GM23248 (cell line): ENCODE data around the gene EFEMP2. TPM values are rescaled to one million over a fixed set of nuclear protein-coding genes. Genes with fewer than 3 reads are reported as not detected.
A peak's percentile ranks its signal among the peaks of the same experiment; 100 is the strongest.

Experiments used
- DNase-seq: peaks from one replicate; pipeline ENCODE4 v3.0.0-alpha.2; 2015
- H2AFZ ChIP-seq: fragments of 200-600 bp; sonication (generic); 2 replicates; pipeline ENCODE4 v1.6.1; 2016; ENCODE audit warnings: antibody characterized with exemption
- H3F3A ChIP-seq: fragments of 200-600 bp; sonication (generic); 2 replicates; pipeline ENCODE4 v1.6.1; 2016; ENCODE audit warnings: mild to moderate bottlenecking, antibody characterized with exemption, mixed run types; ENCODE audit not compliant: insufficient read depth
- H3K27ac ChIP-seq: fragments of 200-600 bp; sonication (generic); 2 replicates; pipeline ENCODE4 v1.5.1; 2016; ENCODE audit warnings: mild to moderate bottlenecking
- H3K27me3 ChIP-seq: fragments of 200-600 bp; sonication (generic); replicated peaks from 2 replicates; pipeline ENCODE4 v1.6.1; 2016; ENCODE audit warnings: mild to moderate bottlenecking; ENCODE audit not compliant: insufficient read depth
- H3K36me3 ChIP-seq: fragments of 200-600 bp; sonication (generic); 2 replicates; pipeline ENCODE4 v1.6.1; 2016; ENCODE audit warnings: low read depth, mild to moderate bottlenecking
- H3K4me1 ChIP-seq: fragments of 200-600 bp; sonication (generic); 2 replicates; pipeline ENCODE4 v1.6.1; 2016; ENCODE audit warnings: mild to moderate bottlenecking; ENCODE audit not compliant: insufficient read depth
- H3K4me2 ChIP-seq: fragments of 200-600 bp; sonication (generic); one replicate; pipeline ENCODE4 v1.6.1; 2016; ENCODE audit warnings: mild to moderate bottlenecking; ENCODE audit not compliant: unreplicated experiment
- H3K4me3 ChIP-seq: fragments of 200-600 bp; sonication (generic); 2 replicates; pipeline ENCODE4 v1.5.1; 2016; ENCODE audit warnings: mild to moderate bottlenecking
- H3K79me2 ChIP-seq: fragments of 200-600 bp; sonication (generic); 2 replicates; pipeline ENCODE4 v1.6.1; 2016; ENCODE audit warnings: mild to moderate bottlenecking; ENCODE audit not compliant: insufficient read depth
- H3K9ac ChIP-seq: fragments of 200-600 bp; sonication (generic); 2 replicates; pipeline ENCODE4 v1.6.1; 2016; ENCODE audit warnings: mild to moderate bottlenecking
- H3K9me2 ChIP-seq: fragments of 200-600 bp; sonication (generic); 2 replicates; pipeline ENCODE4 v1.6.1; 2016; ENCODE audit warnings: mixed run types, mild to moderate bottlenecking, moderate library complexity; ENCODE audit not compliant: insufficient read depth
- H3K9me3 ChIP-seq: fragments of 200-600 bp; sonication (generic); one replicate; pipeline ENCODE4 v1.6.1; 2017; ENCODE audit warnings: low read depth
- H4K20me1 ChIP-seq: fragments of 200-600 bp; sonication (generic); 2 replicates; pipeline ENCODE4 v1.6.0; 2016; ENCODE audit not compliant: insufficient read depth
- EZH2 ChIP-seq: fragments of 200-600 bp; sonication (generic); IDR thresholded peaks from 2 replicates; pipeline ENCODE4 v1.6.1; 2018; ENCODE audit warnings: antibody characterized with exemption, mild to moderate bottlenecking; ENCODE audit not compliant: insufficient read depth, poor library complexity, severe bottlenecking
- EZH2phosphoT487 ChIP-seq: fragments of 200-600 bp; sonication (generic); IDR thresholded peaks from 2 replicates; pipeline ENCODE4 v1.6.1; 2018; ENCODE audit warnings: antibody characterized with exemption, moderate library complexity, mild to moderate bottlenecking, low read depth; ENCODE audit not compliant: insufficient read depth
- WGBS, 2 experiments: methylation state at CpG; one replicate each; pipeline ENCODE4 v1.1.6; 2015 to 2017; ENCODE audit warnings: low lambda C conversion rate in 2 of 2, low coverage in 1 of 2; ENCODE audit errors: missing lambda C conversion rate in 2 of 2; 5-methylcytosine and 5-hydroxymethylcytosine counted together
- in situ Hi-C: fragments of 300-500 bp; cut with MboI; formaldehyde crosslinking; loops from 2 replicates; pipeline ENCODE4 v1.15.0; 2020
- polyA plus RNA-seq: library from polyadenylated mRNA; unstranded; fragments of >200 nt; fragmentation: Nextera tagmentation; extraction: Ambion mirVana; gene quantifications from 2 replicates; pipeline ENCODE4 v1.2.1, GENCODE V29; 2016
- total RNA-seq: library from RNA; depleted of rRNA; stranded (reverse); fragments of >200 nt; shearing (Covaris generic); gene quantifications from 2 replicates; pipeline ENCODE4 v1.2.3, GENCODE V29; 2014

The EFEMP2 gene
- total and polyA plus RNA-seq, 2 experiments from 2014 or later = 308 to 520 TPM

DNA sequence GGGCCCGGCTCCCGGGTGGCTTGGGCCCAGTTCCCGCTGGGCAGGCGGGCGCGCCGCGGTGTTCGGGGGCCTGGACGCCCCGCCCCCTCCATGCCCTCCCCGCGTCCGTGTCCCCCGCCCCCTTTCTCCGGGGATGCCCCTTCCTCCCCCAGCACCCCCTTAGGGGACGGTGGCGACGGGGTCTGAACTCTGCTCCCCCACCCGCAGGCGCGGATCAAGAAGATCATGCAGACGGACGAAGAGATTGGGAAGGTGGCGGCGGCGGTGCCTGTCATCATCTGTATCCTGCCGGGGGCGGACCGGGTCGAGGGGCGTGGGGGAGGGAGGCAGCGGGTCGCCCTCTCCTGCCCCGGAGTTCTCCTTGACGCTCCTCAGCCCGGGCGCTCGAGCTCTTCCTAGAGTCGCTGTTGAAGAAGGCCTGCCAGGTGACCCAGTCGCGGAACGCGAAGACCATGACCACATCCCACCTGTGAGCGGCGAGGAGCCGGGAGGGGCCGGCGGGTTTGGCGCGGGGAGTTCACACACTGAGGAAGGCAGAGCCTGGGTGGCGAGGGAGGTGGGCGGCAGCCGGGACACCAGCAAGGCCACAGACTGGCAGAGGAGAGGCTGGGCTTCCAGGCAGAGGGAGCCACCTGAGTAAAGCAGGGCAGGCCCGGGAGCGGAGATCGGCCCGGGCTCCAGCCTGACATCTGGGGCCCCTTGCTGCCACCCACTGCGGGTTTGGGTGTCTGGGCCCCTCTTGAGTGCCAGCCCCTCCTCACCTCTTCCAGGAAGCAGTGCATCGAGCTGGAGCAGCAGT is 47.2 kb upstream of the EFEMP2 start:
- no peak for TF ChIP-seq EZH2phosphoT487
- TF ChIP-seq EZH2 = no peak
- peak; percentile 44 for DNase-seq
- in situ Hi-C loops = no loop called here
- WGBS, 2 experiments = 0 to 1% methylated on average over 32 to 60 of the region's 60 CpGs
- Histone ChIP-seq H3K4me2 (peak overlapping the region; percentile 87), H3K4me3 (peak overlapping the region; percentile 93), H3K36me3 (peaks cover 19% of the 10 kb centered on the region; the same call in 1 of the 2 replicates), H3K79me2 (peaks cover 67% of the 10 kb centered on the region), H3K9me2 (no peaks in the 10 kb centered on the region), H3K27ac (peak overlapping the region; percentile 33), H3K4me1 (peaks cover 39% of the 10 kb centered on the region), H3F3A (peaks cover 49% of the 10 kb centered on the region), H2AFZ (peak overlapping the region; percentile 23), H3K9ac (peak overlapping the region; percentile 82), H3K9me3 (no peaks in the 10 kb centered on the region), H4K20me1 (no peaks in the 10 kb centered on the region), H3K27me3 (no peaks in the 10 kb centered on the region)

DNA sequence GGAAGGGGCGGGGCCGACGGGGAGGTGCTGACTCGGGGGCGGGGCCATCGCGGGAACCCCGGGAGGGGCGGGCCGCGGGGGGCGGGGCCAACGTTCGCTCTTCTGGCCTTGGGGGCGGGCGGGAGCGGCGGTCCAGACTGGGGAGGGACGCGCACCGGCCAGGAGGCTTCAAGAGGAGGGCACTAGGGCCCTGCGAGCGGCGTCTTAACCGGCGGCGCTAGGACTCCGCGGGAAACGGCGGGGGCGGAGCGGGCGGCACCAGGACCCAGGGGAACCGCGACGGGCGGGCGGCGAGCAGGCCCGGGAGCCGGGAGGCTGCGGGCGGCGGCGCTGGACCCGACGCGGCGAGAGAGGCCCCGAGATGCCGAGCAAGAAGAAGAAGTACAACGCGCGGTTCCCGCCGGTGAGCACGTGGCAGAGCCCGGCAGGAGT is 46.6 kb upstream of the EFEMP2 start, which contains the start of gene DRAP1:
TSS of gene DRAP1 (plus strand) at position 286 of the 432 bp plus-strand sequence. CDS start at position 362, 76 bp downstream.
- Histone ChIP-seq H3K4me3 (peak within 1 kb of the TSS; percentile 93), H3F3A (peaks cover 53% of the 10 kb centered on the region), H3K4me2 (peak within 1 kb of the TSS; percentile 87), H3K27me3 (no peaks in the 10 kb centered on the region), H3K9me2 (no peaks in the 10 kb centered on the region), H3K9ac (peak within 1 kb of the TSS; percentile 96), H2AFZ (peak within 1 kb of the TSS; percentile 23), H3K4me1 (peaks cover 43% of the 10 kb centered on the region), H3K36me3 (peaks cover 19% of the 10 kb centered on the region; the same call in 1 of the 2 replicates), H4K20me1 (no peaks in the 10 kb centered on the region), H3K79me2 (peaks cover 67% of the 10 kb centered on the region), H3K27ac (peak within 1 kb of the TSS; percentile 99), H3K9me3 (no peaks in the 10 kb centered on the region)
- no peak for TF ChIP-seq EZH2phosphoT487
- no peak for TF ChIP-seq EZH2
- in situ Hi-C loops = no loop called here
- peak; percentile 100 for DNase-seq
- 1 to 2% methylated on average over 21 to 51 of the region's 59 CpGs for WGBS, 2 experiments

DNA sequence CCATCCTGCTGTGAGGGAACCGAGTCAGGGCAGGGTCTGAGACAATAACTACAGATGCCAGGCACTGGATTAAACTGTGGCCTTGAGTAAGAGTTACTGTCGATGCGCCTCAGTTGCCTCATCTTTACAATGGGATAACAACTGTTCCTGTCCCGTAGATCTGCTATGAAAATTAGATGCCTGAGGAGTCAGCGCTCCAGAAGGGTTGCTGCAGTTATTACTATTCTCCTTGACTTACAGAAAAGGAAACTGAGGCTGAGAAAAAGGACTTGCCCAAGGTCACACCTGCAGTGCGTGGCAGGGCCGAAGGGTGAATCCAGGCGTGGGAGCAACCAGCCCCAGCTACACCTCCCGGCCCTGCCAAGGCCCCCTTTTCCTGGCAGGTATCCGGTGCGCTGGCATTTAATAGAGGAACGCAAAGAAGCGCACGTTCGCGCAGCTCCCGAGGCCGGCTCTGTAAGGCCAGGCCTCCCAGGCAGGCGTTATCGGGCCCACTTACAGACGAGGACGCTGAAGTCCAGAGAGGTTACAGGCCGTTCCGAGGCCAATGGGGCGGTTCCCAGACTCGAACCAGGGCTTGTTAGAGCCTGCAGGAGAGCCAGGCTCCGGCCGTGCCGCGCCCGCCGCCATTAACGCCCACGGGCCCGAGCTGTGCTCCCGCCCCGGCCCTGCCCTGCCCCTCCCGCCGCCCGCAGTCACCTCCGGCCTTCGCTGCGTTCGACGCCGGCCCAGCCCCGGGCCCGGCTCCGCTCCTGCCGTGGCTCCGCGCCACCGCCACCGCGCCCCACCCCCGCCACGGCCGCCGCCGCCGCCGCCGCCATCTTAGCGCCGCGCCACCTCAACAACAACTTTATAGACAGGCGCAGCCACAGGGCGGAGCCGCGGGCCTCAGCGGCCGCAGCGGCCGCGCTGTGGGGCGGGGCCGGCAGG is 45.9 kb upstream of the EFEMP2 start, which contains the start of gene C11orf68:
TSS of gene C11orf68 (minus strand) at position 852 of the 930 bp plus-strand sequence. CDS start at position 821, 31 bp downstream.
- in situ Hi-C loops = no loop called here

More for the DNA sequence above, 45.9 kb upstream of the EFEMP2 start, which contains the start of gene C11orf68:
- Histone ChIP-seq H3K4me3 (peak within 1 kb of the TSS; percentile 93), H3K79me2 (peaks cover 71% of the 10 kb centered on the region), H3K4me1 (peaks cover 49% of the 10 kb centered on the region), H3K9me2 (no peaks in the 10 kb centered on the region), H3K4me2 (peak within 1 kb of the TSS; percentile 87), H3K9me3 (no peaks in the 10 kb centered on the region), H4K20me1 (no peaks in the 10 kb centered on the region), H3K27ac (peak within 1 kb of the TSS; percentile 99), H3K27me3 (no peaks in the 10 kb centered on the region), H3K36me3 (peaks cover 18% of the 10 kb centered on the region; the same call in 1 of the 2 replicates), H2AFZ (peak within 1 kb of the TSS; percentile 23), H3F3A (peaks cover 57% of the 10 kb centered on the region), H3K9ac (peak within 1 kb of the TSS; percentile 96)
- TF ChIP-seq EZH2phosphoT487 (no peak), EZH2 (no peak)
- 5 to 8% methylated on average over 38 to 67 of the region's 77 CpGs for WGBS, 2 experiments
- peak; percentile 70 for DNase-seq
